Astrocyte (in vitro differentiated cells and primary cell): ENCODE data around the gene APOA1. TPM values are rescaled to one million over a fixed set of nuclear protein-coding genes. Genes with fewer than 3 reads are reported as not detected.

Experiments
- DNase-seq: peaks from one replicate; pipeline ENCODE4 v3.0.0-alpha.2; 2010; ENCODE audit warnings: low read depth
- FAIRE-seq: peaks from 2 replicates; lab custom pipeline; 2011; peaks lifted over from hg19 to GRCh38; lab: Jason Lieb, UNC
- H2AFZ ChIP-seq: 2 replicates; pipeline ENCODE4 v1.6.0; 2012; ENCODE audit warnings: low read depth, low read length, inconsistent platforms
- H3K27ac ChIP-seq: 2 replicates; pipeline ENCODE4 v1.5.1; 2011; ENCODE audit warnings: low read depth, low read length, inconsistent platforms
- H3K27me3 ChIP-seq: 2 replicates; pipeline ENCODE4 v1.6.0; 2011; ENCODE audit warnings: low read length, inconsistent platforms; ENCODE audit not compliant: insufficient read depth
- H3K36me3 ChIP-seq: 2 replicates; pipeline ENCODE4 v1.5.1; 2011; ENCODE audit warnings: low read length, inconsistent platforms; ENCODE audit not compliant: insufficient read depth
- H3K4me1 ChIP-seq: 2 replicates; pipeline ENCODE4 v1.5.1; 2011; ENCODE audit warnings: low read length, inconsistent platforms; ENCODE audit not compliant: insufficient read depth
- H3K4me2 ChIP-seq: 2 replicates; pipeline ENCODE4 v1.6.0; 2012; ENCODE audit warnings: low read length, inconsistent platforms
- H3K4me3 ChIP-seq: 2 replicates; pipeline ENCODE4 v1.5.1; 2011; ENCODE audit warnings: low read depth, mild to moderate bottlenecking, low read length, inconsistent platforms; ENCODE audit not compliant: insufficient read depth
- H3K79me2 ChIP-seq: 2 replicates; pipeline ENCODE4 v1.6.0; 2012; ENCODE audit warnings: mild to moderate bottlenecking, low read length, inconsistent platforms; ENCODE audit not compliant: insufficient read depth
- H3K9ac ChIP-seq: 2 replicates; pipeline ENCODE4 v1.6.0; 2012; ENCODE audit warnings: mild to moderate bottlenecking, low read length, inconsistent platforms
- H3K9me3 ChIP-seq: 2 replicates; pipeline ENCODE4 v1.5.1; 2012; ENCODE audit warnings: low read depth, mild to moderate bottlenecking, low read length, inconsistent platforms; ENCODE audit not compliant: insufficient read depth
- H4K20me1 ChIP-seq: 2 replicates; pipeline ENCODE4 v1.6.0; 2012; ENCODE audit warnings: low read length, inconsistent platforms; ENCODE audit not compliant: insufficient read depth
- H3K27ac Mint-ChIP-seq: one replicate; pipeline ENCODE4 v1.8.0; 2021; ENCODE audit warnings: mild to moderate bottlenecking, mixed read lengths; ENCODE audit not compliant: unreplicated experiment
- H3K27me3 Mint-ChIP-seq: one replicate; pipeline ENCODE4 v1.8.0; 2021; ENCODE audit warnings: low read depth, mixed read lengths; ENCODE audit not compliant: unreplicated experiment
- H3K36me3 Mint-ChIP-seq: one replicate; pipeline ENCODE4 v1.8.0; 2021; ENCODE audit warnings: low read depth, mixed read lengths; ENCODE audit not compliant: unreplicated experiment
- H3K4me1 Mint-ChIP-seq: one replicate; pipeline ENCODE4 v1.8.0; 2021; ENCODE audit warnings: low read depth, mixed read lengths; ENCODE audit not compliant: unreplicated experiment
- H3K4me3 Mint-ChIP-seq: one replicate; pipeline ENCODE4 v1.8.0; 2021; ENCODE audit warnings: mild to moderate bottlenecking, moderate library complexity, mixed read lengths; ENCODE audit not compliant: unreplicated experiment
- H3K9me3 Mint-ChIP-seq: one replicate; pipeline ENCODE4 v1.8.0; 2021; ENCODE audit warnings: mild to moderate bottlenecking, mixed read lengths; ENCODE audit not compliant: unreplicated experiment
- EZH2 ChIP-seq: IDR thresholded peaks from 2 replicates; pipeline ENCODE4 v1.6.1; 2012; ENCODE audit warnings: mild to moderate bottlenecking, low read length, inconsistent platforms; ENCODE audit not compliant: insufficient read depth
- total RNA-seq: library from RNA; stranded (reverse); gene quantifications from 2 replicates; pipeline ENCODE4 v1.2.1, GENCODE V29; 2021
- TF ChIP-seq, protein P1 (sequence below): IDR thresholded peaks from 2 replicates; pipeline ENCODE4 v1.5.1; 2011; ENCODE audit warnings: low read depth, mild to moderate bottlenecking, inconsistent platforms, low read length, moderate library complexity; ENCODE audit not compliant: insufficient read depth

The APOA1 gene
- total RNA-seq, 1 donor from 2014 or later: 6.0 TPM

- no peaks in the 10 kb centered on the region for H4K20me1 ChIP-seq
- no peak overlapping the region for H3K4me2 ChIP-seq
- Mint-ChIP-seq H3K4me3 (no peak overlapping the region), H3K9me3 (no peaks in the 10 kb centered on the region), H3K27me3 (peaks cover 3% of the 10 kb centered on the region), H3K36me3 (peaks cover 9% of the 10 kb centered on the region), H3K27ac (no peak overlapping the region), H3K4me1 (peaks cover 12% of the 10 kb centered on the region)
- H3K27ac ChIP-seq: no peak overlapping the region
- no peaks in the 10 kb centered on the region for H3K27me3 ChIP-seq
- H3K79me2 ChIP-seq: no peaks in the 10 kb centered on the region
- DNase-seq (no peak), FAIRE-seq (no peak)
- peaks cover 6% of the 10 kb centered on the region for H3K4me1 ChIP-seq
- no peaks in the 10 kb centered on the region for H3K9me3 ChIP-seq
- no peak overlapping the region for H2AFZ ChIP-seq
- no peak for TF ChIP-seq EZH2
- TF ChIP-seq, protein P1, sequence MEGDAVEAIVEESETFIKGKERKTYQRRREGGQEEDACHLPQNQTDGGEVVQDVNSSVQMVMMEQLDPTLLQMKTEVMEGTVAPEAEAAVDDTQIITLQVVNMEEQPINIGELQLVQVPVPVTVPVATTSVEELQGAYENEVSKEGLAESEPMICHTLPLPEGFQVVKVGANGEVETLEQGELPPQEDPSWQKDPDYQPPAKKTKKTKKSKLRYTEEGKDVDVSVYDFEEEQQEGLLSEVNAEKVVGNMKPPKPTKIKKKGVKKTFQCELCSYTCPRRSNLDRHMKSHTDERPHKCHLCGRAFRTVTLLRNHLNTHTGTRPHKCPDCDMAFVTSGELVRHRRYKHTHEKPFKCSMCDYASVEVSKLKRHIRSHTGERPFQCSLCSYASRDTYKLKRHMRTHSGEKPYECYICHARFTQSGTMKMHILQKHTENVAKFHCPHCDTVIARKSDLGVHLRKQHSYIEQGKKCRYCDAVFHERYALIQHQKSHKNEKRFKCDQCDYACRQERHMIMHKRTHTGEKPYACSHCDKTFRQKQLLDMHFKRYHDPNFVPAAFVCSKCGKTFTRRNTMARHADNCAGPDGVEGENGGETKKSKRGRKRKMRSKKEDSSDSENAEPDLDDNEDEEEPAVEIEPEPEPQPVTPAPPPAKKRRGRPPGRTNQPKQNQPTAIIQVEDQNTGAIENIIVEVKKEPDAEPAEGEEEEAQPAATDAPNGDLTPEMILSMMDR: no peak
- H3K9ac ChIP-seq: no peak overlapping the region
- peaks cover 4% of the 10 kb centered on the region for H3K36me3 ChIP-seq
- H3K4me3 ChIP-seq: no peak overlapping the region
These were observed 2.9 kb upstream of the APOA1 start for GRCh38 chr11:116840224-116840745.

DNA sequence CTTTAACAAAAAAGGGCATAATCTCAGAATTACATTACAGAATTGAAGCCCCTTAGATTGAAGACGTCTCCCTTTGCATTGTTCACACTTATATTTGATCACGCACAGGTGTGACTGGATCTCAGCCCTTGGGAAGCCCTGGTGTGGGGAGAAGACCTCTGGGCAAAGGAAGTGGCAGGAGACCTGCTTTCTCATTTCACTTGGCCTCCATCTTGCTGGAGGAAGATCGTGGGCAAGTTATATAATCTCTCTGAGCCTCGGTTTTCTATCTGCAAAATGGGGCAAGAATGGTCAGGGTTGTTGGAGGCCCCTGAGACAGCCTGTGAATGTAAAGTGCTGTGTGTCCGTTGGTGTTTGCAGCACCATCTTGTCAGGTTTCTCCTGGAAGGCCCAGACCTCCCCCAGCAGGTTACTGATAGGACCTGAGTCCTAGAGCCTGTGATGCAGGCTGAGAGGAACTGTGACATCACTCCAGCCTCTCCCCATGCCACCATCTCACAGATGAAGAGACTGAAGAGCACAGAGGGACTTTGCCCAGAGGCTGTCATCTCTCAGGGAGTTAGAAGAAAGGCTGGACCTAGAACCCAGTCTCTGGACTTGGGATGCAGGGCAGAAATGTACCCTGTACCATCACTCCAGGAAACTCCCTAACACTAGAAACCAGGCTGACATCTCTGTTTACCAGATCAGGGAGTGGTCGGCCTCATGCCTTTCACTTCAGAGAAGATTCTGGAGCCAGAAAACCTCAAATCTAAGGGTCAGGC is 1.1 kb upstream of the APOA1 start:
- Histone ChIP-seq H4K20me1 (no peaks in the 10 kb centered on the region), H3K36me3 (peaks cover 3% of the 10 kb centered on the region), H3K4me1 (peaks cover 7% of the 10 kb centered on the region), H3K4me2 (no peak overlapping the region), H3K27ac (no peak overlapping the region), H2AFZ (no peak overlapping the region), H3K9ac (no peak overlapping the region), H3K79me2 (no peaks in the 10 kb centered on the region), H3K27me3 (no peaks in the 10 kb centered on the region), H3K9me3 (no peaks in the 10 kb centered on the region), H3K4me3 (no peak overlapping the region)
- Mint-ChIP-seq H3K9me3 (no peaks in the 10 kb centered on the region), H3K27me3 (peaks cover 15% of the 10 kb centered on the region), H3K4me1 (peaks cover 12% of the 10 kb centered on the region), H3K36me3 (peaks cover 6% of the 10 kb centered on the region), H3K27ac (no peak overlapping the region), H3K4me3 (no peak overlapping the region)
- FAIRE-seq (no peak), DNase-seq (no peak)
- TF ChIP-seq, protein P1: no peak
- no peak for TF ChIP-seq EZH2

DNA sequence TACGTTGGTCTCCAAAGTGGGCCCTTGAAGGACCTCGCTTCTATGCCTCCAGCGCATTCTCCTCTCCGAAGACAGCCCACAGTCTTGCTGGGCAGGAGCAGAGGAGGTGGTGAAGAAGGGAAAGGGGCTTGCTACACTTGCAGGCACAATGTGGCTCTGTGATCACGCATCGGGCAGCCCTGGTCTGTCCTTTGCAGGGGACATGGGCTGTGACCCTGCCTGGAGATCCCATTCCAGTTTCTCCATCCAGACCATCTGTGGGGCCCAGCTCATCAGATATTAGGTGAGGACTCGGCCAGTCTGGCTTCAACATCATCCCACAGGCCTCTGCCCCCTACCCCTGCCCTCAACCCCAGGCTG is 810 bp downstream of the APOA1 start:
- H3K27me3 Mint-ChIP-seq: peaks cover 27% of the 10 kb centered on the region
- Histone ChIP-seq H4K20me1 (no peaks in the 10 kb centered on the region), H3K4me2 (no peak overlapping the region), H3K9me3 (no peaks in the 10 kb centered on the region), H3K27me3 (no peaks in the 10 kb centered on the region), H3K9ac (no peak overlapping the region), H3K36me3 (no peaks in the 10 kb centered on the region), H3K4me1 (peaks cover 7% of the 10 kb centered on the region), H3K4me3 (no peak overlapping the region), H3K27ac (no peak overlapping the region), H2AFZ (no peak overlapping the region), H3K79me2 (no peaks in the 10 kb centered on the region)
- H3K27ac Mint-ChIP-seq: no peak overlapping the region
- H3K36me3 Mint-ChIP-seq: no peaks in the 10 kb centered on the region
- no peaks in the 10 kb centered on the region for H3K9me3 Mint-ChIP-seq
- no peak overlapping the region for H3K4me3 Mint-ChIP-seq
- TF ChIP-seq, protein P1: no peak
- TF ChIP-seq EZH2: no peak
- DNase-seq: no peak
- peaks cover 11% of the 10 kb centered on the region for H3K4me1 Mint-ChIP-seq
- no peak for FAIRE-seq
